Measurements from ENCODE around the gene EP400.

DNA sequence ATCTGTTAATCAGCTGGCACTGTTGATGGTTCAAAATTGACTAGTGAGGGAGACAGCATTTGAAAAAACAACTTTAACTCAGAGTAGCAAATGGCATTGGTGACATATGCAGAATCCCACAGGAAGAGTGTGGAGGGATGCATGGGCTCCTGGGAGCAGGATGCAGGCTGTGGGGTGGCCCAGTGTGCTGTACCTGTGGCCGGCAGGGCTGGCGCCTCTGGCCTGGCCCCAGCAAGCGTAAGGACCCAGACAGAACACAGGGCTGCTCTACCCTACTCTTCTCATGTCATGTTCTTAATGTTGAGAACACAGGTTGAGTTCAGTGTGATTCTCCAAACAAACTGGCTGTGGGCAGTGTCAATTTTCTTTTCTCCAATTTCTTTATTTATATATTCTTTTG is 160.9 kb downstream of the EP400 start:
- no peak for TF ChIP-seq EZH2 (IDR thresholded peaks at IDR 0.05; ENCODE audit: low read length, missing control alignments)
- TF ChIP-seq, protein P1, sequence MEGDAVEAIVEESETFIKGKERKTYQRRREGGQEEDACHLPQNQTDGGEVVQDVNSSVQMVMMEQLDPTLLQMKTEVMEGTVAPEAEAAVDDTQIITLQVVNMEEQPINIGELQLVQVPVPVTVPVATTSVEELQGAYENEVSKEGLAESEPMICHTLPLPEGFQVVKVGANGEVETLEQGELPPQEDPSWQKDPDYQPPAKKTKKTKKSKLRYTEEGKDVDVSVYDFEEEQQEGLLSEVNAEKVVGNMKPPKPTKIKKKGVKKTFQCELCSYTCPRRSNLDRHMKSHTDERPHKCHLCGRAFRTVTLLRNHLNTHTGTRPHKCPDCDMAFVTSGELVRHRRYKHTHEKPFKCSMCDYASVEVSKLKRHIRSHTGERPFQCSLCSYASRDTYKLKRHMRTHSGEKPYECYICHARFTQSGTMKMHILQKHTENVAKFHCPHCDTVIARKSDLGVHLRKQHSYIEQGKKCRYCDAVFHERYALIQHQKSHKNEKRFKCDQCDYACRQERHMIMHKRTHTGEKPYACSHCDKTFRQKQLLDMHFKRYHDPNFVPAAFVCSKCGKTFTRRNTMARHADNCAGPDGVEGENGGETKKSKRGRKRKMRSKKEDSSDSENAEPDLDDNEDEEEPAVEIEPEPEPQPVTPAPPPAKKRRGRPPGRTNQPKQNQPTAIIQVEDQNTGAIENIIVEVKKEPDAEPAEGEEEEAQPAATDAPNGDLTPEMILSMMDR (conservative IDR thresholded peaks at IDR 0.05 in 1 of 2, IDR thresholded peaks at IDR 0.05 in 1 of 2; ENCODE audit: low read depth in 1 of 2, low read length in 2 of 2) = no peak
